Ascending aorta (tissue), 2 donors: Measurements from ENCODE around the gene FAM186B. TPM values are rescaled to one million over a fixed set of nuclear protein-coding genes. Genes with fewer than 3 reads are reported as not detected.

ENCODE experiments used
- DNase-seq, 2 donors: peaks; one replicate each; pipeline ENCODE4 v3.0.0-alpha.2; 2019; ENCODE audit warnings: low spot score in 2 of 2
- H3K27ac ChIP-seq, 2 donors: fragments of 200-600 bp; sonication (generic); one replicate each; pipeline ENCODE4 v1.5.1; 2016 to 2017; ENCODE audit warnings: mild to moderate bottlenecking in 1 of 2
- H3K27me3 ChIP-seq: fragments of 200-600 bp; sonication (generic); one replicate; pipeline ENCODE4 v1.5.1; 2017
- H3K36me3 ChIP-seq, 2 donors: fragments of 200-600 bp; sonication (generic); one replicate each; pipeline ENCODE4 v1.5.1; 2016
- H3K4me1 ChIP-seq, 2 donors: fragments of 200-600 bp; sonication (generic); one replicate each; pipeline ENCODE4 v1.5.1; 2016 to 2017; ENCODE audit warnings: mild to moderate bottlenecking in 1 of 2
- H3K4me3 ChIP-seq, 2 donors: fragments of 200-600 bp; sonication (generic); one replicate each; pipeline ENCODE4 v1.5.1; 2016 to 2017; ENCODE audit warnings: mild to moderate bottlenecking in 1 of 2
- H3K9me3 ChIP-seq, 2 donors: fragments of 200-600 bp; sonication (generic); one replicate each; pipeline ENCODE4 v1.5.1; 2016
- CTCF ChIP-seq, 3 experiments: fragments of 200-600 bp in 2 of 3; fragments of 450-650 bp in 1 of 3; sonication (generic) in 2 of 3; IDR thresholded peaks; one replicate each; pipeline ENCODE4 v1.5.1; 2016 to 2019; ENCODE audit warnings: antibody characterized with exemption in 3 of 3, mild to moderate bottlenecking in 1 of 3, moderate library complexity in 1 of 3
- intact Hi-C: fragments of 100-400 bp; cut with DNase I; formaldehyde crosslinking; loops from one replicate; pipeline ENCODE4 v1.15.1; 2023
- total RNA-seq: library from RNA; depleted of rRNA; stranded (reverse); fragments of >200 nt; gene quantifications from one replicate; pipeline ENCODE4 v1.1.0, GENCODE V29; 2016

The FAM186B gene
- total RNA-seq, 1 donor from 2014 or later = not detected

GRCh38 chr12:49546481-49546880, 59.0 kb downstream of the FAM186B start:
- peaks cover 2 to 5% of the 10 kb centered on the region in 2 donors for H3K4me1 ChIP-seq
- no peak overlapping the region for H3K27ac ChIP-seq
- intact Hi-C loops = no loop called here
- H3K9me3 ChIP-seq = no peaks in the 10 kb centered on the region
- no peak for TF ChIP-seq CTCF (IDR thresholded peaks at IDR 0.05)
- no peak for DNase-seq
- H3K27me3 ChIP-seq = no peaks in the 10 kb centered on the region
- no peaks in the 10 kb centered on the region for H3K36me3 ChIP-seq
- no peak overlapping the region for H3K4me3 ChIP-seq

GRCh38 chr12:49545815-49546214, 59.6 kb downstream of the FAM186B start:
- TF ChIP-seq CTCF (IDR thresholded peaks at IDR 0.05) = no peak
- no peak for DNase-seq
- H3K9me3 ChIP-seq = no peaks in the 10 kb centered on the region
- H3K27ac ChIP-seq = no peak overlapping the region
- intact Hi-C loops = no loop called here
- no peaks in the 10 kb centered on the region for H3K27me3 ChIP-seq
- H3K36me3 ChIP-seq = no peaks in the 10 kb centered on the region
- peaks cover 2 to 5% of the 10 kb centered on the region in 2 donors for H3K4me1 ChIP-seq
- no peak overlapping the region for H3K4me3 ChIP-seq

- TF ChIP-seq CTCF (IDR thresholded peaks at IDR 0.05) = no peak
- peaks cover 0 to 5% of the 10 kb centered on the region in 2 donors for H3K4me1 ChIP-seq
- no peaks in the 10 kb centered on the region for H3K36me3 ChIP-seq
- no peak overlapping the region for H3K4me3 ChIP-seq
- DNase-seq = no peak
- H3K27me3 ChIP-seq = no peaks in the 10 kb centered on the region
- no peak overlapping the region for H3K27ac ChIP-seq
- no peaks in the 10 kb centered on the region for H3K9me3 ChIP-seq
- intact Hi-C loops = no loop called here
These were observed 61.3 kb downstream of the FAM186B start for GRCh38 chr12:49543914-49544815.

- intact Hi-C loops = no loop called here
- H3K27ac ChIP-seq = no peak overlapping the region
- no peaks in the 10 kb centered on the region for H3K36me3 ChIP-seq
- peaks cover 3% of the 10 kb centered on the region for H3K27me3 ChIP-seq
- peaks cover 0 to 4% of the 10 kb centered on the region in 2 donors for H3K4me1 ChIP-seq
- no peaks in the 10 kb centered on the region for H3K9me3 ChIP-seq
- no peak for DNase-seq
- TF ChIP-seq CTCF (IDR thresholded peaks at IDR 0.05) = no peak
- H3K4me3 ChIP-seq = no peak overlapping the region
These were observed 62.1 kb downstream of the FAM186B start for GRCh38 chr12:49543221-49543913.

GRCh38 chr12:49542592-49543160, 62.8 kb downstream of the FAM186B start:
- Histone ChIP-seq H3K9me3 (no peaks in the 10 kb centered on the region), H3K36me3 (no peaks in the 10 kb centered on the region), H3K4me1 (peaks cover 0 to 6% of the 10 kb centered on the region in 2 donors), H3K27ac (no peak overlapping the region), H3K4me3 (no peak overlapping the region), H3K27me3 (peaks cover 5% of the 10 kb centered on the region)
- no peak for TF ChIP-seq CTCF (IDR thresholded peaks at IDR 0.05)
- intact Hi-C loops = no loop called here
- DNase-seq = peak in 1 of 2 donors; percentile 41
